AG08395 (cell line): Measurements from ENCODE around the gene TMEM250.
"Not testable (repeated sequence)": the region's sequence is repeated elsewhere in the genome, so short reads cannot be mapped to it uniquely, and the experiment has no call there.

Experiments used
- DNase-seq: peaks from one replicate; pipeline ENCODE4 v3.0.0; 2012; ENCODE audit warnings: mixed read lengths, low spot score

TMEM250 gene, protein sequence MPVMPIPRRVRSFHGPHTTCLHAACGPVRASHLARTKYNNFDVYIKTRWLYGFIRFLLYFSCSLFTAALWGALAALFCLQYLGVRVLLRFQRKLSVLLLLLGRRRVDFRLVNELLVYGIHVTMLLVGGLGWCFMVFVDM

GRCh38 chr9:136118320-136119060 is at the start of gene TMEM250:
TMEM250 (minus strand) TSS chr9:136118875; CDS start chr9:136116900, 1,975 bp downstream.
- DNase-seq = peak; percentile 100

- DNase-seq = no peak
Measured at GRCh38 chr9:136163248-136163850, 44.7 kb upstream of the TMEM250 start.

GRCh38 chr9:136160995-136161610 is 42.4 kb upstream of the TMEM250 start:
- DNase-seq = no peak

GRCh38 chr9:136160381-136160841 is 41.7 kb upstream of the TMEM250 start:
- no peak for DNase-seq

- DNase-seq = no peak
Measured at GRCh38 chr9:136159851-136160250, 41.2 kb upstream of the TMEM250 start.

DNA sequence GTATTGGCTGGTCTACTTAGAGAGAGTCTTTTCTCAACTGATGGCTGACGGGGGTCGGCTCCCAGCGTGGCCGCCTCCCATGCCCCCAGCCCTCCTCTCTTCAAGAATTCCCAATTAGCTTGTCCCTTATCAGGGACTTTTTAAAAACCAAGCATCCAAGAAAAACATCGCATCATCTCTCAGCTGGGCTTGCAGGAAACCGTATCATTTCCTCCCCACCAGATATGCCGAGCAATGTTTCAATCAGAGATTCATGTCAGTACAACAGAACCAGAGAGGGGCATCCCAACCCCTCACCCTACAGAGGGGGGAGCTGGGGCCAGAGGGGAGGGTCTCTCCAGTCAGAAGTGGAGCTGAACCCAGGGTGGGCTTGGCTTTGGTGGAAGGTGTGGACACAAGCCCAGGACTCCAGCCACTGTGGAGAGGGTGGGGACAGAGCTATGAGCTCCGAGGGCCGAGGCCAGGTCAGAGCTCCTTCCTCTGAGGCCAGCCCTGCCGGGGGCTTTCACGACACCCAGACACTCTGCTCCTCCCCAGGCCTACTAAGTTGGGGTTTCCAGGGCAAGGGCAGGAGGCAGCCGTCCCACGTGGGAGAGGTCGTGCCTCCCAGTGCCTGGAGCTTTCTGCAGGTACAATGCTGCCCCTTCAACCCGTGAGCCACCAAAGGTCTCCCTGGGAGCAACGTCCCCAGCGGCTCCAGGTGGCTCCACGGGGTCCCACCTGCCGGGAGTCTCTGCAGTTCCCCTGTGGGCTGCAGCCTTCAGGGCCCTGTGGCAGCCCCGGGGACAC is 39.0 kb upstream of the TMEM250 start:
- DNase-seq = no peak

- no peak for DNase-seq
Measured at GRCh38 chr9:136156209-136157120, 37.8 kb upstream of the TMEM250 start.

DNA sequence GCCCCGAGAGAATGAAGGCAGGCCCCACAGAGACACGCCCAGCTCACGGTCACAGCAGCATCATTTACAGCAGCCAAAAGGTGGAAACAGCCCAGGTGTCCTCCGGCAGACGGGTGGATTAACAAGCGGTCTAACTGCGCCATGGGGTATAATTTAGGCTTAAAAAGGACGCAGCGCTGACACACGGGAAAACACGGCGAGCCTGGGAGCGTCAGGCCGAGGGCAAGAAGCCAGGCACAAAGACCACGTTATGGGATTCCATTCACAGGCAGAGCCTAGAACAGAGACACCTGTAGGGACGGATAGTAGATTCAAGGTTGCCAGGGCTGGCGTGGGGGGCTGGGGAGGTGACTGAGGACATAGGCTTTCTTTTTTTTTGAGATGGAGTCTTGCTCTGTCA is 36.9 kb upstream of the TMEM250 start:
- no peak for DNase-seq

DNA sequence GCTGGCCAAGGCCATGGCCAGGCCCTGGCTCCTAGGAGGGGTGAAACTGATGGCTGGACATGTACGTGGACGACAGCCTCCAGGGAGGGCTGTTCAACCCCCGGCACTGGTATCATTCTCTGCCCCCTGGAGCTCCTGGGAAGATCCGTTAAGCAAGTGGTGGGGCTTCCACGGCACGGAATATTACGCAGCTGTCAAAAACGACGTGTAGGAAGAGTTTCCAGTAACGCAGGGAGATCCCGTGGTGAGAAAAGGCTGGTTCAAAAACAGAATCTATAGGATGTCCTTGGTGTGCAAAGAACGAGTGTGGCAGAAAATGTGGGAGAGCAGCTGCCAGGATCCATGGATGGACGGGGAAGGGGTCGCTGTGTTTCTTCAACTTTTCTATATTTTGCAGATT is 36.3 kb upstream of the TMEM250 start:
- DNase-seq = no peak

- DNase-seq = no peak
Measured at GRCh38 chr9:136153381-136154065, 34.8 kb upstream of the TMEM250 start.

- no peak for DNase-seq
Measured at GRCh38 chr9:136152931-136153330, 34.3 kb upstream of the TMEM250 start.

DNA sequence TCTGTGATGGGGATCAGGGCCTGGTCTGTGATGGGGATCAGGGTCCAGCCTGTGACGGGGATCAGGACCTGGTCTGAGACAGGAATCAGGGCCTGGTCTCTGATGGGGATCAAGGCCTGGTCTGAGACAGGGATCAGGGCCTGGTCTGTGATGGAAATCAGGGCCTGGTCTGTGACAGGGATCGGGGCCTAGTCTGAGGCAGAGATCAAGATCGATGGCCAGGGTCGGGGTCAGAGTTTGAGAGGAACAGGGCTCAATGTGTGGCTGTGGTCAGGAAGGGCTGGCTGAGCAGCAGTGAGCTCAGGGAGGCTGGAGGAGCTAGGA is 33.8 kb upstream of the TMEM250 start:
- no peak for DNase-seq

DNA sequence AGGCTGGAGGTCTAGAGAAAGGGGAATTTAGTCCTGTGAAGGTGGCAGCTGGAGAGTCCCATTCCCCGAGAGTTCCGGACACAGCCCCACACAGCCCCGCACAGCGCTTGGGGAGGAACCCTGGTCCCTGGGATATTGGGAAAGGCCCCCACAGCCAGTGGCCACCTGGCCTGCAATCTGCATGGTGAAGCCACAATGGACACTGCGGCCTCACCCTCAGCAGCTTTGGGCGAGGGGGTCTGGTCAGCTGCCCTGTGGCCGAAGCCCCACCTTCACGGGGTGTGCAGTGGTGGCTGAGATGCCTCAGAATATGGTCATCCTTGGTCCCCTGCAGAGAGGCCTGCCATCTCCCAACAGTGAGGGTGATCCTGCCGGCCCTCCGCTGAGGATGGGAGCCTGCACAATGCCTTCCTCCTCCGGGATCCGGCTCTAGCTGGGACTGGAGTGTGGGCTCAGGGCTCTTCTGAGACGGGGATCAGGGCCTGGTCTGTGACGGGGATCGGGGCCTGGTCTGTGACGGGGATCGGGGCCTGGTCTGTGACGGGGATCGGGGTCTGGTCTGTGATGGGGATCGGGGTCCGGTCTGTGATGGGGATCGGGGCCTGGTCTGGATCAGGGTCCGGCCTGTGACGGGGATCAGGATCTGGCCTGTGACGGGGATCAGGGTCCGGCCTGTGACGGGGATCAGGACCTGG is 33.3 kb upstream of the TMEM250 start:
- no peak for DNase-seq

DNA sequence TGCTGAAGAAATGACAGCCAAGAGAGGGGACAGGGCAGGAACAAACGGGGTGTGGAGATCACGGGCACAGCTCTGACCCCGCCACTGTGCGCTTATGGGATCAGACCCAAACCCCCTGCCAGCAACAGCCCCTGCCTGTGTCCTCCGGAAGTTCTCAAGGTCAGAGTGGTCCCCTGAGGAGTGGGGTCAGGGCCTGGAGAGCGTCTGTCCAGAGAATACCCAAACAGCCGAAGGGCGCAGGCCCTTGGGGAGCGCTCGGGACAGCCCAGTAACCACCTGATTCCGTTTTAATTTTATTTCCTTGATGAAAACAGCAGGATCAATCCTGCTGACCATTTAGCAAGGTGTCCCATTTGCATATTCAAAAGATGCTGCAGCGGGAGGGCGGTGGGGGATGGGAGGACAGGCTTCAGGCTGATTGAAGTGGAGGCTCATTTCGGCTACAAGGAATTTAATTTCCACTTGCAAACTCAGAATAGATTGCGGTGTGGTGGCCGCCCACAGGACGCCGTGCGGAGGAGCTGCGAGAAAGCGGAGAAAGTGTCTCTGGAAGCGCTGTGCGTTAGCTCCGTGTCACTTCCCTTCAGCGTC is 32.6 kb upstream of the TMEM250 start:
- no peak for DNase-seq

DNA sequence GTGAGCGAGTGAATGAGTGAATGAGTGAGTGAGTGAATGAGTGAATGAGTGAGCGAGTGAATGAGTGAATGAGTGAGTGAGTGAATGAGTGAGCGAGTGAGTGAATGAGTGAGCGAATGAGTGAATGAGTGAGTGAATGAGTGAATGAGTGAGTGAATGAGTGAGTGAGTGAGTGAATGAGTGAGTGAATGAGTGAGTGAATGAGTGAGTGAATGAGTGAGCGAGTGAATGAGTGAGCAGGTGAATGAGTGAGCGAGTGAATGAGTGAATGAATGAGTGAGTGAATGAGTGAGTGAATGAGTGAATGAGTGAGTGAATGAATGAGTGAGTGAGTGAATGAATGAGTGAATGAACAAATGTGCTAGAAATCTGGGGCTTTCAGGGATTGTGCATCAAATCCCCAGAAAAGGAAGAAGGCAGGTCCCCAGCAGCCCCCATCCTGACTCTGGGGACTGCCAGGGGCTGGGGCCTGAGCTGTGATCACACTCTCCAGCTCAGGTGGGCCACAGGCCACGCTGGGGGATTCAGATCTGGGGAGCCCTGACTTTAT is 32.1 kb upstream of the TMEM250 start:
- DNase-seq = not testable (repeated sequence)

DNA sequence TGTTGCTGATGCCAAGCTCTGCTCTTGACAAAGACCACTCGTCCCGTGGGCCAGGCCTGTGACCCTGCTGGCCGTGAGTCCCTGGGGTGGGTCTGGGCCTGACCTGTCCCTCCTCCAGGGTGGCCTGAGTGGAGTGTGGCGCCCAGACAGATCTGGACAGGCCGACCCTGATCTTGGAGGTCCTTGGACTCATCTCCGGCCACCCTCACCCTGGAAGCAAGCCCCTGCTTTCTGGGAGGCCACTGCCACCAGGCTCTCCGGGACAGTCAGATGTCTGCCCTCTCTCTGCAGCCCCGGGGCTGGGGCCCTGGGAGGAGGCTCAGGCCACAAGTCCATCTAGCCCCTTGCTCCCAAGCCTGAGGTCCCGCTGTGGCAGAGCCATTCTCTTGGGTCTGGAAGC is 31.2 kb upstream of the TMEM250 start:
- DNase-seq = no peak

- no peak for DNase-seq
Measured at GRCh38 chr9:136149337-136149736, 30.7 kb upstream of the TMEM250 start.

GRCh38 chr9:136148766-136149165 is 30.1 kb upstream of the TMEM250 start:
- DNase-seq = no peak
